Neural progenitor cell (in vitro differentiated cells): ENCODE measurements around the gene REV3L. TPM values are rescaled to one million over a fixed set of nuclear protein-coding genes. Genes with fewer than 3 reads are reported as not detected.

Source experiments
- DNase-seq: peaks from one replicate; pipeline ENCODE4 v3.0.0-alpha.2; 2016; ENCODE audit warnings: low spot score
- H2AFZ ChIP-seq: fragments of 200-600 bp; sonication (generic); replicated peaks from 2 replicates; pipeline ENCODE4 v1.6.1; 2016; ENCODE audit warnings: antibody characterized with exemption
- H3F3A ChIP-seq: fragments of 200-600 bp; sonication (generic); 2 replicates; pipeline ENCODE4 v1.6.1; 2016; ENCODE audit warnings: antibody characterized with exemption, low read depth
- H3K27ac ChIP-seq: fragments of 200-600 bp; sonication (generic); 2 replicates; pipeline ENCODE4 v1.5.1; 2016; ENCODE audit warnings: mild to moderate bottlenecking
- H3K27me3 ChIP-seq: fragments of 200-600 bp; sonication (generic); 2 replicates; pipeline ENCODE4 v1.6.1; 2016; ENCODE audit warnings: mild to moderate bottlenecking, moderate library complexity
- H3K36me3 ChIP-seq: fragments of 200-600 bp; sonication (generic); 2 replicates; pipeline ENCODE4 v1.5.1; 2016
- H3K4me1 ChIP-seq: fragments of 200-600 bp; sonication (generic); 2 replicates; pipeline ENCODE4 v1.6.1; 2016; ENCODE audit warnings: mixed run types
- H3K4me2 ChIP-seq: fragments of 200-600 bp; sonication (generic); 2 replicates; pipeline ENCODE4 v1.6.1; 2016
- H3K4me3 ChIP-seq: fragments of 200-600 bp; sonication (generic); 2 replicates; pipeline ENCODE4 v1.5.1; 2016
- H3K79me2 ChIP-seq: fragments of 200-600 bp; sonication (generic); 2 replicates; pipeline ENCODE4 v1.6.1; 2016; ENCODE audit warnings: low read depth
- H3K9ac ChIP-seq: fragments of 200-600 bp; sonication (generic); 2 replicates; pipeline ENCODE4 v1.6.1; 2016
- H3K9me3 ChIP-seq: fragments of 200-600 bp; sonication (generic); 2 replicates; pipeline ENCODE4 v1.5.1; 2016; ENCODE audit warnings: low read depth
- H4K20me1 ChIP-seq: fragments of 200-600 bp; sonication (generic); 2 replicates; pipeline ENCODE4 v1.6.1; 2016; ENCODE audit warnings: low read depth
- H3K27ac Mint-ChIP-seq: 3 replicates; pipeline ENCODE4 v1.8.0; 2021; ENCODE audit warnings: mixed read lengths
- H3K27me3 Mint-ChIP-seq: 2 replicates; pipeline ENCODE4 v1.8.0; 2022; ENCODE audit warnings: low read depth, mild to moderate bottlenecking, inconsistent platforms, moderate library complexity, mixed read lengths; ENCODE audit not compliant: insufficient read depth
- H3K36me3 Mint-ChIP-seq: 3 replicates; pipeline ENCODE4 v1.8.0; 2021; ENCODE audit warnings: mixed read lengths
- H3K4me1 Mint-ChIP-seq: 3 replicates; pipeline ENCODE4 v1.8.0; 2021; ENCODE audit warnings: mixed read lengths
- H3K4me3 Mint-ChIP-seq: 3 replicates; pipeline ENCODE4 v1.8.0; 2021; ENCODE audit warnings: mild to moderate bottlenecking, moderate library complexity, mixed read lengths
- H3K9me3 Mint-ChIP-seq: 3 replicates; pipeline ENCODE4 v1.8.0; 2020; ENCODE audit warnings: mixed read lengths
- CTCF ChIP-seq: fragments of 200-600 bp; sonication (generic); IDR thresholded peaks from 2 replicates; pipeline ENCODE4 v1.5.1; 2017; ENCODE audit warnings: antibody characterized with exemption, mild to moderate bottlenecking
- EZH2 ChIP-seq: fragments of 200-600 bp; sonication (generic); IDR thresholded peaks from 2 replicates; pipeline ENCODE4 v1.6.1; 2017; ENCODE audit warnings: antibody characterized with exemption, mild to moderate bottlenecking, moderate library complexity
- EZH2phosphoT487 ChIP-seq: fragments of 200-600 bp; sonication (generic); IDR thresholded peaks from 2 replicates; pipeline ENCODE4 v1.6.1; 2017; ENCODE audit warnings: antibody characterized with exemption
- total RNA-seq: library from RNA; depleted of rRNA; stranded (reverse); fragments of >200 nt; gene quantifications from 2 replicates; pipeline ENCODE4 v1.2.3, GENCODE V29; 2015; ENCODE audit warnings: low replicate concordance

The REV3L gene
- total RNA-seq, 1 donor from 2014 or later, result 23.5 TPM

GRCh38 chr6:111382476-111383294 is 100.3 kb downstream of the REV3L start:
- Mint-ChIP-seq H3K36me3 (peaks cover 42% of the 10 kb centered on the region), H3K27ac (no peak overlapping the region), H3K4me1 (no peaks in the 10 kb centered on the region), H3K4me3 (no peak overlapping the region), H3K27me3 (no peaks in the 10 kb centered on the region), H3K9me3 (peaks cover 5% of the 10 kb centered on the region)
- H3K4me3 ChIP-seq, result no peak overlapping the region
- no peaks in the 10 kb centered on the region for H3K27me3 ChIP-seq
- TF ChIP-seq EZH2, result no peak
- TF ChIP-seq CTCF, result no peak
- TF ChIP-seq EZH2phosphoT487, result no peak
- H3K9me3 ChIP-seq, result no peaks in the 10 kb centered on the region
- no peaks in the 10 kb centered on the region for H3K4me1 ChIP-seq
- no peaks in the 10 kb centered on the region for H3F3A ChIP-seq
- H3K4me2 ChIP-seq, result no peak overlapping the region
- no peak for DNase-seq
- H2AFZ ChIP-seq, result no peak overlapping the region
- no peaks in the 10 kb centered on the region for H4K20me1 ChIP-seq
- no peak overlapping the region for H3K27ac ChIP-seq
- H3K79me2 ChIP-seq, result no peaks in the 10 kb centered on the region
- H3K9ac ChIP-seq, result no peak overlapping the region
- H3K36me3 ChIP-seq, result no peaks in the 10 kb centered on the region

DNA sequence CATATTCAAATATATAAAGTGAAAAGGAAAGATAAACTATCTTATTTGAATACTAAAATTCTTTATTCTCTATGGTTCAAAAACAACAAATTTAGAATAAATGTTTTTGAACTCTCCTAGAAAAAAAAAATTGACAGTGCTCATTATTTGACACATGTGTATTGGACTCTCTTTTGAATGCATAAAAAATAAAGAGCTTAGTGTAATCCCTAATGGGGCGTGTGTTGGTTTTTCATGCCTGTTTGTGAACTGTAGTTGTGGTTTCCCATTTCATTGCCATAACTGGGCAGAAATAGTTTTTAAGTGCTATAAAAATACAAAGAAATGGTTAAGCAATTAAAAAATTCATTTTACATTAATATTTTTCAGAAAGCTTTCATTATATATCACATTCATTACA is 101.3 kb downstream of the REV3L start:
- no peaks in the 10 kb centered on the region for H3K27me3 ChIP-seq
- no peak overlapping the region for H3K27ac Mint-ChIP-seq
- no peaks in the 10 kb centered on the region for H3K4me1 Mint-ChIP-seq
- H3K4me2 ChIP-seq, result no peak overlapping the region
- peaks cover 5% of the 10 kb centered on the region for H3K9me3 Mint-ChIP-seq
- no peaks in the 10 kb centered on the region for H3K79me2 ChIP-seq
- peaks cover 36% of the 10 kb centered on the region for H3K36me3 Mint-ChIP-seq
- no peaks in the 10 kb centered on the region for H3K4me1 ChIP-seq
- no peak overlapping the region for H3K9ac ChIP-seq
- H3K27ac ChIP-seq, result no peak overlapping the region
- H2AFZ ChIP-seq, result no peak overlapping the region
- no peak for DNase-seq
- no peaks in the 10 kb centered on the region for H3K27me3 Mint-ChIP-seq
- no peaks in the 10 kb centered on the region for H3F3A ChIP-seq
- TF ChIP-seq CTCF (no peak), EZH2phosphoT487 (no peak), EZH2 (no peak)
- no peak overlapping the region for H3K4me3 ChIP-seq
- no peaks in the 10 kb centered on the region for H4K20me1 ChIP-seq
- no peak overlapping the region for H3K4me3 Mint-ChIP-seq
- no peaks in the 10 kb centered on the region for H3K36me3 ChIP-seq
- no peaks in the 10 kb centered on the region for H3K9me3 ChIP-seq

GRCh38 chr6:111381123-111381522 is 101.9 kb downstream of the REV3L start:
- Mint-ChIP-seq H3K27ac (no peak overlapping the region), H3K36me3 (peaks cover 36% of the 10 kb centered on the region), H3K9me3 (peaks cover 5% of the 10 kb centered on the region), H3K4me3 (no peak overlapping the region), H3K4me1 (no peaks in the 10 kb centered on the region), H3K27me3 (no peaks in the 10 kb centered on the region)
- TF ChIP-seq CTCF, result no peak
- TF ChIP-seq EZH2, result no peak
- TF ChIP-seq EZH2phosphoT487, result no peak
- Histone ChIP-seq H3K79me2 (no peaks in the 10 kb centered on the region), H3K9ac (no peak overlapping the region), H3K9me3 (no peaks in the 10 kb centered on the region), H3K4me1 (no peaks in the 10 kb centered on the region), H3F3A (no peaks in the 10 kb centered on the region), H3K4me2 (no peak overlapping the region), H3K36me3 (no peaks in the 10 kb centered on the region), H3K4me3 (no peak overlapping the region), H2AFZ (no peak overlapping the region), H3K27me3 (no peaks in the 10 kb centered on the region), H3K27ac (no peak overlapping the region), H4K20me1 (no peaks in the 10 kb centered on the region)
- DNase-seq, result no peak
